Colonic mucosa (tissue), 4 donors: ENCODE data around the gene INAFM2. TPM values are rescaled to one million over a fixed set of nuclear protein-coding genes. Genes with fewer than 3 reads are reported as not detected.

Experiments
- DNase-seq: peaks from one replicate; pipeline ENCODE4 v3.0.0-alpha.2; 2020
- H3K27ac ChIP-seq: fragments of 200-600 bp; one replicate; pipeline ENCODE4 v1.8.0; 2021
- H3K27me3 ChIP-seq: fragments of 200-600 bp; one replicate; pipeline ENCODE4 v1.8.0; 2021
- H3K36me3 ChIP-seq: fragments of 200-600 bp; one replicate; pipeline ENCODE4 v1.8.0; 2021
- H3K4me1 ChIP-seq: fragments of 200-600 bp; one replicate; pipeline ENCODE4 v1.8.0; 2021; ENCODE audit warnings: mild to moderate bottlenecking
- H3K4me3 ChIP-seq: fragments of 200-600 bp; one replicate; pipeline ENCODE4 v1.8.0; 2021
- H3K9ac ChIP-seq, 2 donors: one replicate each; pipeline ENCODE4 v1.7.0; 2013; ENCODE audit warnings: control low read depth in 2 of 2, low read depth in 2 of 2, low read length in 2 of 2
- H3K9me3 ChIP-seq: fragments of 200-600 bp; one replicate; pipeline ENCODE4 v1.8.0; 2021
- intact Hi-C: fragments of 100-400 bp; cut with DNase I; formaldehyde crosslinking; loops from one replicate; pipeline ENCODE4 v1.14.1; 2022
- total RNA-seq, 2 donors: library from RNA; stranded (reverse); fragmentation: NEBNext Ultra II Directional in 1 of 2; extraction: Animal tissue kit (Norgen Biotek cat#: 25700) in 1 of 2; gene quantifications; one replicate each; pipeline ENCODE4 v1.2.1, GENCODE V29; 2021
- TF ChIP-seq, protein P1 (sequence below): fragments of 200-600 bp; IDR thresholded peaks from one replicate; pipeline ENCODE4 v1.8.0; 2022; ENCODE audit warnings: antibody characterized with exemption, mild to moderate bottlenecking
- donor health status: healthy.
- donor health status: DM: no; HTN: no; CAD: no.
- donor health status: DM: no; HTN: no; CAD: no.

INAFM2 gene
- total RNA-seq, 2 donors from 2014 or later: 10.8 to 28.6 TPM

DNA sequence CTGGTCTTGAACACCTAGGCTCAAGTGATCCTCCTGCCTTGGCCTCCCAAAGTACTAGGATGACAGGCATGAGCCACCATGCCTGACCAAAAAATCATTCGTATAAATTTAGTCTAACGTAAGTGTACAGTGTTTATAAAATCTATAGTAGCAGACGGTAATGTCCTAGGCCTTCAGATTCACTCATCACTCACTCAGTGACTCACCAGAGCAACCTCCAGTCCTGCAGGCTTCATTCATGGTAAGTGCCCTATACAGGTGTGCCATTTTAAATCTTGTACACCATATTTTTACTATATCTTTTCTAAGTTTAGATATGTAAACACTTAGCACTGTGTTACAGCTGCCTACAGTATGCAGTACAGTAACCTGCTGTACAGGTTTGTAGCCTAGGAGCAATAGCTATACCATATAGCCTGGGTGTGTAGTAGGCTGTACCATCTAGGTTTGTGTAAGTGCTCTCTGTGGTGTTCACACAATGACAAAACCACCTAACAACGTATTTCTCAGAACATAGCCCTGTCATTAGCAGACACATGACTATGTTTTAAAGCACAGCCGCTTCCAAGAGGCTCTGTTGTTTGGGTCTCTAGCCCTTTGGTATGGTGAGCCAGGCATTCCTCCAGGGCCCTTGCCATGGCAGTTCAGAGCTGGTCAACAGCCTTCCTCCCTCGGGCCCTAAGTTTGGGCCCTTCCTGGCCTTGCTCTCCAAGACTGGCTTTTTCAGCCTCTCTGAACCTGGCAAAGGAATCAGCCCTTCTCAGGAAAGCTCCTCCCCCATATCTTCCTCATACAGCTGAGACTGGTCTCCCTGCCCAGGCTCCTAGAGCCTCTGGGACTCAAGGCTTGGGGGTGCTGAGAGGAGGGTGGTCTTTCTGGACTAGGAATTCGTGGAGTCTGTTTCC lies 19.2 kb downstream of the INAFM2 start:
- Histone ChIP-seq H3K4me3 (no peak overlapping the region), H3K36me3 (no peaks in the 10 kb centered on the region), H3K27me3 (no peaks in the 10 kb centered on the region), H3K9me3 (no peaks in the 10 kb centered on the region), H3K27ac (peak overlapping the region; percentile 74), H3K9ac (peak overlapping the region in 1 of 2 donors; percentile 99), H3K4me1 (peaks cover 30% of the 10 kb centered on the region)
- TF ChIP-seq, protein P1, sequence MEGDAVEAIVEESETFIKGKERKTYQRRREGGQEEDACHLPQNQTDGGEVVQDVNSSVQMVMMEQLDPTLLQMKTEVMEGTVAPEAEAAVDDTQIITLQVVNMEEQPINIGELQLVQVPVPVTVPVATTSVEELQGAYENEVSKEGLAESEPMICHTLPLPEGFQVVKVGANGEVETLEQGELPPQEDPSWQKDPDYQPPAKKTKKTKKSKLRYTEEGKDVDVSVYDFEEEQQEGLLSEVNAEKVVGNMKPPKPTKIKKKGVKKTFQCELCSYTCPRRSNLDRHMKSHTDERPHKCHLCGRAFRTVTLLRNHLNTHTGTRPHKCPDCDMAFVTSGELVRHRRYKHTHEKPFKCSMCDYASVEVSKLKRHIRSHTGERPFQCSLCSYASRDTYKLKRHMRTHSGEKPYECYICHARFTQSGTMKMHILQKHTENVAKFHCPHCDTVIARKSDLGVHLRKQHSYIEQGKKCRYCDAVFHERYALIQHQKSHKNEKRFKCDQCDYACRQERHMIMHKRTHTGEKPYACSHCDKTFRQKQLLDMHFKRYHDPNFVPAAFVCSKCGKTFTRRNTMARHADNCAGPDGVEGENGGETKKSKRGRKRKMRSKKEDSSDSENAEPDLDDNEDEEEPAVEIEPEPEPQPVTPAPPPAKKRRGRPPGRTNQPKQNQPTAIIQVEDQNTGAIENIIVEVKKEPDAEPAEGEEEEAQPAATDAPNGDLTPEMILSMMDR: no peak
- DNase-seq: no peak
- intact Hi-C loops: no loop called here

DNA sequence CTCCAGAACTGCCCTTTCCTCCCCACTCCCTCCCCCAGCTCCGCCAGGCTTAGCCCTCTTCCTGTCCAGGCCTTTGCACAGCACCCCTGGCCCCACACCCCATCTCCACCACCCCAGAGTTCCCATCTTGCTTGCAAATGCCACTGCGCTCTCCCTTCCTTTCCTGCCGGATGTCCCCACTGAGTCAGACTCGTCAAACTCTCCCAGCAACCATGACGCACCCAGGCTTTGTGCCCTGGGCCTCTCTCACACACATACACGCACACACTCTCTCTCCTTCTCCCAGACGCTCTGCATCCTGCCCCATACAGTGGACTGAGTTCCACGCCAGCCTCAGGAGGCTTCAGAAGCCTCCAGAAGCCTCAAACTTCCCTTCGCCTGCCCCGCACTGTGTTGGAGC lies 20.0 kb downstream of the INAFM2 start:
- Histone ChIP-seq H3K9ac (peak overlapping the region; percentile 37 to 99), H3K27ac (peak overlapping the region; percentile 74), H3K9me3 (no peaks in the 10 kb centered on the region), H3K27me3 (no peaks in the 10 kb centered on the region), H3K36me3 (no peaks in the 10 kb centered on the region), H3K4me1 (peaks cover 30% of the 10 kb centered on the region), H3K4me3 (no peak overlapping the region)
- TF ChIP-seq, protein P1: no peak
- DNase-seq: no peak
- intact Hi-C loops: no loop called here

DNA sequence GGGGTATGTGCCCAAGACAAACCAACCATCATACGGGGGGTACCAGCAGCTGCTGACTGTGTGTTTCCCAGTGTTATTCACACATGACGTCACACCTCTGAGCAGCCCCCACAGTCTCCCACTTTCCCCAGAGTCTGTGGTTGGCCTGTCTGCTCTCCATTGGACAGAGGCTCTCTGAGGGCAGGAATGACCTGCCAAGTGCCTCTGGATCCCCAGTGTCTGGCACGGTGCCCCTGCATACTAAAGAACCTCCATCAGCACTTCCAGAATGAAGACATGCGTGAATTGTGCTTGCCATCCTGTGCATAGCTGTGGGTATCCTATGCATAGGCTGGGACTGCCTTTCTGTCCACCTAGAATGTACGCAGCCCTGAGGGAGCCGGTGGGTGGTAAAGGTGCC lies 20.7 kb downstream of the INAFM2 start:
- intact Hi-C loops: no loop called here

DNA sequence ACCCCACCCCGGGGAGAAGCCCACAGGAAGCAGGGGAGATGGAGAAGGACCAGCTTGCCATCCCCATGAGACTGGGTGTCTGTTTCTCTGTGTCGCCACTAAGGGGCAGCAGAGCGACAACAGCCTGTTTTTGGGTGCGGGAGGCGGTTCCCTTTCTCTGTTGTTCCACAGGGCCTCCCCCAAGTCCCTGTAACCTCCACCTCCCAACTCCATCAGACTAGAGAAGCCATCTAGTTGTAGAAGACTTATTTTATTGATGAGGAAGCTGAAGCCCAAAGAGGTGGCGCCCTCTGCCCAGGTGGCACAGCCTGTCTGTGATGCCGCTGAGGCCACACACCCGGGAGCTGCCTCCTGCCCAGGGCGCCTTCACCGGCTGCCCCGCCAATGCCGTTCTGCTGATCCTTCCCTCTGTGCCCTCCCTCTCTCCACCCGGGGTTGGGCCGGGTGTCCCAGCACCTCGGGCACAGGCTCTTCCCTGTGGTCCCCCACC lies 21.2 kb downstream of the INAFM2 start:
- Histone ChIP-seq H3K4me3 (no peak overlapping the region), H3K9ac (peak overlapping the region; percentile 56 to 99), H3K9me3 (no peaks in the 10 kb centered on the region), H3K27me3 (no peaks in the 10 kb centered on the region), H3K36me3 (no peaks in the 10 kb centered on the region), H3K4me1 (peaks cover 30% of the 10 kb centered on the region), H3K27ac (peak overlapping the region; percentile 98)
- TF ChIP-seq, protein P1: peak; percentile 77
- intact Hi-C loops: no loop called here
- DNase-seq: peak; percentile 83

More for the DNA sequence above, 20.7 kb downstream of the INAFM2 start:
- Histone ChIP-seq H3K36me3 (no peaks in the 10 kb centered on the region), H3K9ac (peak overlapping the region; percentile 37 to 99), H3K4me3 (no peak overlapping the region), H3K4me1 (peaks cover 34% of the 10 kb centered on the region), H3K27ac (peak overlapping the region; percentile 98), H3K9me3 (no peaks in the 10 kb centered on the region), H3K27me3 (no peaks in the 10 kb centered on the region)
- DNase-seq: no peak
- TF ChIP-seq, protein P1: no peak

DNA sequence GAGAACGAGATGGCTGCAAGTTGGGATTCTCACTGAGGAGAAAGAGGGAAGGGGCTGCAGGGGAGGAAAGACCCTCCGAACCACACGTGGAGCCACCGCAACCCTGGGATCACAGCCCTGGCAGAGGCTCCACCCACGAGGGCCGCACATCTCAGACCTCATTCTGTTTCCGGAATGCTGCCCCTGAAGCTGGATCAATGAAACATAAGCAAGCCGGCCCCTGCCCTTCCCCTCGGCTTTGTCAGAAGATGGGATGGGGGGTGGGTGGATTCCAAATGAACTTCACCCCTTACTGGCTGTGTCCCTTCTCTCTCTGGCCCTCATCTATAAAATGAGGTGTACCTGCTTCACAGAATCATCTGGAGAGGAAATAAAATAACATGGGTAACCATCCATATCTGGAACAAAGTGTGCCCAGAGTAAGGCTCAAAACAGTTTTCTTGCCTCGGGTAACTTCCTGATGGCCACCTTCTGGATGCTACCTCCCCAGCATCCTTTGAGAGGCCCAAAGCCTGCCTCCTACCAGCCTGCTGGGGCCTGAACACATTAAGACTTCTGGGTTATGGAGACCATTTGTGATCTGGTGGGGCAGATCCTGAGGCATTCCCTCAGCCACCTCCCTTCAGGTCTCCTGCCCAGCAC lies 21.9 kb downstream of the INAFM2 start:
- Histone ChIP-seq H3K9ac (peak overlapping the region; percentile 56 to 99), H3K36me3 (no peaks in the 10 kb centered on the region), H3K27ac (peak overlapping the region; percentile 98), H3K9me3 (no peaks in the 10 kb centered on the region), H3K4me1 (peaks cover 27% of the 10 kb centered on the region), H3K27me3 (no peaks in the 10 kb centered on the region), H3K4me3 (no peak overlapping the region)
- no peak for DNase-seq
- intact Hi-C loops: no loop called here
- TF ChIP-seq, protein P1: no peak
